ENCODE results near the gene GRAMD4. TPM values are rescaled to one million over a fixed set of nuclear protein-coding genes. Genes with fewer than 3 reads are reported as not detected.

The GRAMD4 gene
- total RNA-seq, 1 experiment from 2014 or later = 25.3 TPM

GRCh38 chr22:46666577-46667244, 46.5 kb downstream of the GRAMD4 start:
- Histone ChIP-seq H3K79me2 (ENCODE audit: low read length) (no peaks in the 10 kb centered on the region), H3K27me3 (ENCODE audit: low read length) (no peaks in the 10 kb centered on the region), H3K9me2 (replicated peaks; ENCODE audit: low read length) (no peaks in the 10 kb centered on the region), H3K27ac (ENCODE audit: low read length) (no peak overlapping the region), H3K4me2 (ENCODE audit: low read length) (no peak overlapping the region), H3F3A (ENCODE audit: low read length, unreplicated experiment) (no peaks in the 10 kb centered on the region), H3K9me3 (ENCODE audit: low read length) (no peaks in the 10 kb centered on the region), H2AFZ (ENCODE audit: low read length) (no peak overlapping the region), H3K9ac (ENCODE audit: low read length) (no peak overlapping the region), H3K36me3 (ENCODE audit: low read depth, low read length) (no peaks in the 10 kb centered on the region), H3K4me1 (ENCODE audit: insufficient read depth, low read length) (peaks cover 5% of the 10 kb centered on the region; the same call in 1 of the 2 replicates), H4K20me1 (ENCODE audit: low read length) (no peaks in the 10 kb centered on the region), H3K4me3 (ENCODE audit: low read length) (no peak overlapping the region)
- no peak for ATAC-seq
- no TSS peak for BruUV-seq (replicated peaks)
- intact Hi-C loops (cut with micrococcal nuclease) = no loop called here
- TF ChIP-seq, protein P1, sequence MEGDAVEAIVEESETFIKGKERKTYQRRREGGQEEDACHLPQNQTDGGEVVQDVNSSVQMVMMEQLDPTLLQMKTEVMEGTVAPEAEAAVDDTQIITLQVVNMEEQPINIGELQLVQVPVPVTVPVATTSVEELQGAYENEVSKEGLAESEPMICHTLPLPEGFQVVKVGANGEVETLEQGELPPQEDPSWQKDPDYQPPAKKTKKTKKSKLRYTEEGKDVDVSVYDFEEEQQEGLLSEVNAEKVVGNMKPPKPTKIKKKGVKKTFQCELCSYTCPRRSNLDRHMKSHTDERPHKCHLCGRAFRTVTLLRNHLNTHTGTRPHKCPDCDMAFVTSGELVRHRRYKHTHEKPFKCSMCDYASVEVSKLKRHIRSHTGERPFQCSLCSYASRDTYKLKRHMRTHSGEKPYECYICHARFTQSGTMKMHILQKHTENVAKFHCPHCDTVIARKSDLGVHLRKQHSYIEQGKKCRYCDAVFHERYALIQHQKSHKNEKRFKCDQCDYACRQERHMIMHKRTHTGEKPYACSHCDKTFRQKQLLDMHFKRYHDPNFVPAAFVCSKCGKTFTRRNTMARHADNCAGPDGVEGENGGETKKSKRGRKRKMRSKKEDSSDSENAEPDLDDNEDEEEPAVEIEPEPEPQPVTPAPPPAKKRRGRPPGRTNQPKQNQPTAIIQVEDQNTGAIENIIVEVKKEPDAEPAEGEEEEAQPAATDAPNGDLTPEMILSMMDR (conservative IDR thresholded peaks at IDR 0.05; ENCODE audit: low read depth, low read length) = no peak
- TF ChIP-seq EZH2 (IDR thresholded peaks at IDR 0.05; ENCODE audit: low read length, unreplicated experiment) (no peak), EZH2phosphoT487 (IDR thresholded peaks at IDR 0.05; ENCODE audit: borderline replicate concordance, low read length) (no peak)
- CTCF ChIA-PET = no interaction called here
- no peak for DNase-seq
- POLR2A ChIA-PET (ENCODE audit: unreplicated experiment) = no interaction called here

GRCh38 chr22:46667245-46667623, 47.0 kb downstream of the GRAMD4 start:
- no peaks in the 10 kb centered on the region for H3F3A ChIP-seq (ENCODE audit: low read length, unreplicated experiment)
- TF ChIP-seq EZH2phosphoT487 (IDR thresholded peaks at IDR 0.05; ENCODE audit: borderline replicate concordance, low read length) = no peak
- TF ChIP-seq EZH2 (IDR thresholded peaks at IDR 0.05; ENCODE audit: low read length, unreplicated experiment) = no peak
- TF ChIP-seq, protein P1 (conservative IDR thresholded peaks at IDR 0.05; ENCODE audit: low read depth, low read length) = no peak
- no peaks in the 10 kb centered on the region for H3K9me2 ChIP-seq (replicated peaks; ENCODE audit: low read length)
- H3K27ac ChIP-seq (ENCODE audit: low read length) = no peak overlapping the region
- no TSS peak for BruUV-seq (replicated peaks)
- ChIA-PET CTCF (no interaction called here), POLR2A (ENCODE audit: unreplicated experiment) (no interaction called here)
- H3K27me3 ChIP-seq (ENCODE audit: low read length) = no peaks in the 10 kb centered on the region
- no peaks in the 10 kb centered on the region for H3K79me2 ChIP-seq (ENCODE audit: low read length)
- H3K4me1 ChIP-seq (ENCODE audit: insufficient read depth, low read length) = no peaks in the 10 kb centered on the region
- no peak overlapping the region for H2AFZ ChIP-seq (ENCODE audit: low read length)
- no peak overlapping the region for H3K9ac ChIP-seq (ENCODE audit: low read length)
- ATAC-seq (no peak), DNase-seq (no peak)
- H3K4me2 ChIP-seq (ENCODE audit: low read length) = no peak overlapping the region
- no peaks in the 10 kb centered on the region for H3K36me3 ChIP-seq (ENCODE audit: low read depth, low read length)
- intact Hi-C loops (cut with micrococcal nuclease) = no loop called here
- H4K20me1 ChIP-seq (ENCODE audit: low read length) = no peaks in the 10 kb centered on the region
- no peak overlapping the region for H3K4me3 ChIP-seq (ENCODE audit: low read length)
- H3K9me3 ChIP-seq (ENCODE audit: low read length) = no peaks in the 10 kb centered on the region

- CTCF ChIA-PET = no interaction called here
- intact Hi-C loops (cut with micrococcal nuclease) = no loop called here
Observed at GRCh38 chr22:46668116-46668515, 47.9 kb downstream of the GRAMD4 start.

More at GRCh38 chr22:46668116-46668515, 47.9 kb downstream of the GRAMD4 start:
- no peak overlapping the region for H3K4me2 ChIP-seq (ENCODE audit: low read length)
- no peaks in the 10 kb centered on the region for H3K79me2 ChIP-seq (ENCODE audit: low read length)
- no peaks in the 10 kb centered on the region for H3K36me3 ChIP-seq (ENCODE audit: low read depth, low read length)
- no peak for DNase-seq
- H3K27ac ChIP-seq (ENCODE audit: low read length) = no peak overlapping the region
- no peak overlapping the region for H2AFZ ChIP-seq (ENCODE audit: low read length)
- H3K9me2 ChIP-seq (replicated peaks; ENCODE audit: low read length) = no peaks in the 10 kb centered on the region
- no peaks in the 10 kb centered on the region for H3K4me1 ChIP-seq (ENCODE audit: insufficient read depth, low read length)
- no peak for TF ChIP-seq EZH2phosphoT487 (IDR thresholded peaks at IDR 0.05; ENCODE audit: borderline replicate concordance, low read length)
- no peak for TF ChIP-seq EZH2 (IDR thresholded peaks at IDR 0.05; ENCODE audit: low read length, unreplicated experiment)
- TF ChIP-seq, protein P1 (conservative IDR thresholded peaks at IDR 0.05; ENCODE audit: low read depth, low read length) = no peak
- H3K9ac ChIP-seq (ENCODE audit: low read length) = no peak overlapping the region
- H3F3A ChIP-seq (ENCODE audit: low read length, unreplicated experiment) = no peaks in the 10 kb centered on the region
- no peak overlapping the region for H3K4me3 ChIP-seq (ENCODE audit: low read length)
- no peaks in the 10 kb centered on the region for H3K27me3 ChIP-seq (ENCODE audit: low read length)
- POLR2A ChIA-PET (ENCODE audit: unreplicated experiment) = no interaction called here
- ATAC-seq = no peak
- H3K9me3 ChIP-seq (ENCODE audit: low read length) = no peaks in the 10 kb centered on the region
- BruUV-seq (replicated peaks) = no TSS peak
- no peaks in the 10 kb centered on the region for H4K20me1 ChIP-seq (ENCODE audit: low read length)
